ENCODE results near the gene MLC1. TPM values are rescaled to one million over a fixed set of nuclear protein-coding genes. Genes with fewer than 3 reads are reported as not detected.

Gene MLC1
- total and polyA plus RNA-seq, 2 of the 4 experiments (the other 2 are of a cell fraction): 0.10 TPM; not detected in 1

DNA sequence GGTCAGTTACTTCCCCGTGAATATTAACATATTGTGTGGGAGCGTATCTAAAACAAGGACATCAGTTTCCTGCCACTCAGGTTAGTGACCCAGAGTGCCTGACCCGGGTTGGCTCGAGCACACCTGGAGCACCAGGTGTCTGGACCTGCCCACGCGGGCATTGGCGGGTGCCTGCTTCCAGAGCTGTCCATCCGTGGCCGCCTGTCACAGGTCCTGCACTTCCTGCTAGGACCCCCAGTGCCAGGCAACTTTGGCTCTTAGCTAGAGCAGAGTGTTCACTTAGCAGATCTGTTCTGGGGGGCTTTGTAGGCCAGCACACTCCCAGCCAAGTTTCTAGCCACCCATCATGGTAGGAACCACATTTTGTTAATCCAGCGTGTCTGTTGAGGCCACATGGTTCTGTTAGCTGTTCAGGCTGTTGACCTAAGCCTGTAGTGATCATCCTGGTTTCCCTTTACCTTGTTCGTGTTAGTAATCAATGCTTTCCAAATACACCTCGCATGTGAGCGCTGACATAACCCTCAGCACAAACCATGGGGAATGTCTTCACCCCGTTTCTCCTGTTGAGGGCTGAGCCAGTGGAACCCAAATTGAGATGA is 34.0 kb upstream of the MLC1 start:
- H2AK5ac ChIP-seq (ENCODE audit: low read depth, low read length): peak overlapping the region; percentile 86
- peaks cover 6% of the 10 kb centered on the region for H3K9me3 ChIP-seq (ENCODE audit: control insufficient read depth, insufficient read depth, low read length)
- H3K18ac ChIP-seq (ENCODE audit: low read depth, low read length): peak overlapping the region; percentile 38
- DNase-seq: no peak
- H2BK20ac ChIP-seq (ENCODE audit: low read depth, low read length): peak overlapping the region; percentile 54
- no peak overlapping the region for H3K9ac ChIP-seq (ENCODE audit: low read depth, low read length)
- peak overlapping the region; percentile 1 for H2BK5ac ChIP-seq (ENCODE audit: low read depth, low read length, poor library complexity, severe bottlenecking)
- no peak overlapping the region for H3K56ac ChIP-seq (ENCODE audit: extremely low read depth, insufficient read depth, low read length)
- H2AK9ac ChIP-seq (replicated peaks; ENCODE audit: low read depth, low read length, poor library complexity): peak overlapping the region; percentile 16
- intact Hi-C loops (cut with micrococcal nuclease) (no loop called here), in situ Hi-C loops (cut with MboI; ENCODE audit: low sequenced_read_pairs) (no loop called here), dilution Hi-C loops (cut with HindIII; ENCODE audit: low sequenced_read_pairs, unreplicated experiment) (no loop called here)
- no peak overlapping the region for H3K4me3 ChIP-seq (ENCODE audit: insufficient read depth, low read depth, low read length)
- no peak overlapping the region for H3K27ac ChIP-seq (ENCODE audit: insufficient read depth, low read length)
- no peak overlapping the region for H3K4me2 ChIP-seq (ENCODE audit: low read depth, low read length)
- H3K27me3 ChIP-seq (ENCODE audit: control insufficient read depth, insufficient read depth, low read length): no peaks in the 10 kb centered on the region
- peaks cover 19% of the 10 kb centered on the region for H3K4me1 ChIP-seq (ENCODE audit: control insufficient read depth, insufficient read depth, low read length)
- TF ChIP-seq CEBPB (IDR thresholded peaks at IDR 0.05; ENCODE audit: low read depth, low read length) (no peak), FOS (IDR thresholded peaks at IDR 0.05; ENCODE audit: low read depth, low read length) (no peak), RFX5 (IDR thresholded peaks at IDR 0.05; ENCODE audit: low read depth, low read length) (no peak), NFE2L2 (IDR thresholded peaks at IDR 0.05; ENCODE audit: low read depth, low read length) (no peak), MXI1 (IDR thresholded peaks at IDR 0.05; ENCODE audit: borderline replicate concordance, low read depth, low read length) (no peak), MAZ (IDR thresholded peaks at IDR 0.05; ENCODE audit: borderline replicate concordance, low read depth, low read length) (no peak), CHD1 (IDR thresholded peaks at IDR 0.05; ENCODE audit: low read depth, low read length) (no peak), BHLHE40 (IDR thresholded peaks at IDR 0.05; ENCODE audit: low read depth, low read length) (no peak), RCOR1 (IDR thresholded peaks at IDR 0.05; ENCODE audit: insufficient replicate concordance, low read length) (no peak), POLR2A (IDR thresholded peaks at IDR 0.05; ENCODE audit: low read depth, low read length) (no peak), RAD21 (IDR thresholded peaks at IDR 0.05; ENCODE audit: low read length) (no peak)
- TF ChIP-seq, protein P1, sequence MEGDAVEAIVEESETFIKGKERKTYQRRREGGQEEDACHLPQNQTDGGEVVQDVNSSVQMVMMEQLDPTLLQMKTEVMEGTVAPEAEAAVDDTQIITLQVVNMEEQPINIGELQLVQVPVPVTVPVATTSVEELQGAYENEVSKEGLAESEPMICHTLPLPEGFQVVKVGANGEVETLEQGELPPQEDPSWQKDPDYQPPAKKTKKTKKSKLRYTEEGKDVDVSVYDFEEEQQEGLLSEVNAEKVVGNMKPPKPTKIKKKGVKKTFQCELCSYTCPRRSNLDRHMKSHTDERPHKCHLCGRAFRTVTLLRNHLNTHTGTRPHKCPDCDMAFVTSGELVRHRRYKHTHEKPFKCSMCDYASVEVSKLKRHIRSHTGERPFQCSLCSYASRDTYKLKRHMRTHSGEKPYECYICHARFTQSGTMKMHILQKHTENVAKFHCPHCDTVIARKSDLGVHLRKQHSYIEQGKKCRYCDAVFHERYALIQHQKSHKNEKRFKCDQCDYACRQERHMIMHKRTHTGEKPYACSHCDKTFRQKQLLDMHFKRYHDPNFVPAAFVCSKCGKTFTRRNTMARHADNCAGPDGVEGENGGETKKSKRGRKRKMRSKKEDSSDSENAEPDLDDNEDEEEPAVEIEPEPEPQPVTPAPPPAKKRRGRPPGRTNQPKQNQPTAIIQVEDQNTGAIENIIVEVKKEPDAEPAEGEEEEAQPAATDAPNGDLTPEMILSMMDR (conservative IDR thresholded peaks at IDR 0.05; ENCODE audit: low read depth, low read length): no peak
- TF ChIP-seq, protein P2, sequence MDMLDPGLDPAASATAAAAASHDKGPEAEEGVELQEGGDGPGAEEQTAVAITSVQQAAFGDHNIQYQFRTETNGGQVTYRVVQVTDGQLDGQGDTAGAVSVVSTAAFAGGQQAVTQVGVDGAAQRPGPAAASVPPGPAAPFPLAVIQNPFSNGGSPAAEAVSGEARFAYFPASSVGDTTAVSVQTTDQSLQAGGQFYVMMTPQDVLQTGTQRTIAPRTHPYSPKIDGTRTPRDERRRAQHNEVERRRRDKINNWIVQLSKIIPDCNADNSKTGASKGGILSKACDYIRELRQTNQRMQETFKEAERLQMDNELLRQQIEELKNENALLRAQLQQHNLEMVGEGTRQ (IDR thresholded peaks at IDR 0.05; ENCODE audit: low read depth, low read length): no peak
- no peak overlapping the region for H2AFZ ChIP-seq (replicated peaks; ENCODE audit: low read length, poor library complexity)
- peak overlapping the region; percentile 28; the same call in 1 of the 2 replicates for H4K5ac ChIP-seq (ENCODE audit: low read depth, low read length)
- H3K14ac ChIP-seq (replicated peaks; ENCODE audit: low read depth, low read length): no peak overlapping the region; the same call in 1 of the 2 replicates
- peak overlapping the region; percentile 54; the same call in 1 of the 2 replicates for H4K91ac ChIP-seq (ENCODE audit: insufficient read depth, low read depth, low read length)
- H3K79me1 ChIP-seq (ENCODE audit: low read depth in 1 of 2, low read length in 2 of 2): peaks cover 0 to 14% of the 10 kb centered on the region in 2 experiments; a peak in 2 of 4 replicates
- H4K20me1 ChIP-seq (ENCODE audit: insufficient read depth, low read length): no peaks in the 10 kb centered on the region
- ChIA-PET CTCF (no interaction called here), POLR2A (ENCODE audit: unreplicated experiment) (no interaction called here)
- H4K8ac ChIP-seq (ENCODE audit: low read depth in 2 of 2, low read length in 2 of 2): peak overlapping the region in 1 of 2 experiments; percentile 46; a peak in 2 of 4 replicates
- peaks cover 12% of the 10 kb centered on the region for H3K9me1 ChIP-seq (ENCODE audit: insufficient read depth, low read length)
- H3K36me3 ChIP-seq (ENCODE audit: control insufficient read depth, insufficient read depth, low read length): peaks cover 10% of the 10 kb centered on the region; the same call in 1 of the 2 replicates
- H3K4ac ChIP-seq (ENCODE audit: low read depth, low read length): peak overlapping the region; percentile 60; the same call in 1 of the 2 replicates
- peak overlapping the region; percentile 41 for H2BK120ac ChIP-seq (ENCODE audit: low read depth, low read length)
- peak overlapping the region; percentile 8; the same call in 1 of the 3 replicates for H2BK15ac ChIP-seq (ENCODE audit: low read depth, low read length)
- H3K23ac ChIP-seq (ENCODE audit: low read depth, low read length): no peak overlapping the region
- BruUV-seq (replicated peaks): no TSS peak
- no peak for ATAC-seq (ENCODE audit: low read depth)
- 88% methylated on average over 8 of the region's 14 CpGs; no CpG with 5 or more reads in 1 of the 2 experiments for WGBS, 2 experiments (ENCODE audit: extremely low coverage in 2 of 2, insufficient read length in 1 of 2)
